Hypothalamus (tissue), 51 donors: ENCODE results near the gene DRGX.

Experiments used
- DNase-seq, 51 donors: peaks; one replicate each; lab custom pipeline; 2025; lab: John Stamatoyannopoulos, UW

DRGX gene

GRCh38 chr10:49323896-49324270, 72.0 kb downstream of the DRGX start:
- DNase-seq, result no peak

GRCh38 chr10:49323171-49323895, 72.6 kb downstream of the DRGX start:
- no peak for DNase-seq

- DNase-seq, result no peak
Observed at GRCh38 chr10:49322371-49323170, 73.3 kb downstream of the DRGX start.

GRCh38 chr10:49321021-49321420, 74.9 kb downstream of the DRGX start:
- DNase-seq, result no peak

- no peak for DNase-seq
Observed at GRCh38 chr10:49320191-49320590, 75.7 kb downstream of the DRGX start.

GRCh38 chr10:49319206-49319605, 76.7 kb downstream of the DRGX start:
- DNase-seq, result no peak

GRCh38 chr10:49318755-49319154, 77.1 kb downstream of the DRGX start:
- DNase-seq, result no peak

- no peak for DNase-seq
Observed at GRCh38 chr10:49318028-49318427, 77.9 kb downstream of the DRGX start.

GRCh38 chr10:49314806-49315205, 81.1 kb downstream of the DRGX start:
- no peak for DNase-seq
